H1 (cell line): ENCODE measurements around the gene SLC23A2. TPM values are rescaled to one million over a fixed set of nuclear protein-coding genes. Genes with fewer than 3 reads are reported as not detected.

Source experiments
- CTCF ChIA-PET: fragments of 300-600 bp; sonication (Branson Sonifier 250); formaldehyde crosslinking; loops from one replicate; lab custom pipeline; 2021; ENCODE audit not compliant: partially characterized antibody; lab: Charles Lee
- POLR2A ChIA-PET: fragments of 300-600 bp; sonication (Branson Sonifier 250); formaldehyde crosslinking; loops from one replicate; lab custom pipeline; 2021; ENCODE audit warnings: inconsistent platforms; ENCODE audit not compliant: partially characterized antibody; lab: Charles Lee
- DNase-seq, 2 experiments: peaks; one replicate each; pipeline versions ENCODE4 v3.0.0 to v3.0.0-alpha.2; 2010 to 2022; ENCODE audit warnings: low spot score in 2 of 2, low read depth in 1 of 2, mixed read lengths in 1 of 2
- FAIRE-seq: peaks from 2 replicates; lab custom pipeline; 2011; peaks lifted over from hg19 to GRCh38; lab: Jason Lieb, UNC
- H2AFZ ChIP-seq: 2 replicates; pipeline ENCODE4 v1.8.1; 2012; ENCODE audit warnings: low read length, inconsistent platforms
- H2AK5ac ChIP-seq: 2 replicates; pipeline ENCODE4 v1.6.1; 2013; ENCODE audit warnings: low read depth, low read length
- H2BK120ac ChIP-seq: replicated peaks from 2 replicates; pipeline ENCODE3; 2013; ENCODE audit warnings: low read depth, low read length, inconsistent platforms
- H2BK12ac ChIP-seq: 2 replicates; pipeline ENCODE4 v1.6.1; 2013; ENCODE audit warnings: low read depth, low read length
- H2BK15ac ChIP-seq: 2 replicates; pipeline ENCODE4 v1.6.1; 2013; ENCODE audit warnings: low read length
- H2BK20ac ChIP-seq: 2 replicates; pipeline ENCODE4 v1.6.1; 2013; ENCODE audit warnings: low read length
- H2BK5ac ChIP-seq: 2 replicates; pipeline ENCODE4 v1.6.1; 2013; ENCODE audit warnings: low read depth, low read length
- H3K14ac ChIP-seq: 2 replicates; pipeline ENCODE4 v1.6.1; 2013; ENCODE audit warnings: inconsistent platforms; ENCODE audit not compliant: insufficient read length
- H3K18ac ChIP-seq: 2 replicates; pipeline ENCODE4 v1.6.1; 2013; ENCODE audit warnings: low read length; ENCODE audit errors: extremely low read depth
- H3K23ac ChIP-seq: 2 replicates; pipeline ENCODE4 v1.6.1; 2013; ENCODE audit warnings: inconsistent platforms; ENCODE audit not compliant: insufficient read length
- H3K23me2 ChIP-seq: 2 replicates; pipeline ENCODE4 v1.6.1; 2013; ENCODE audit warnings: low read depth, low read length
- H3K27ac ChIP-seq: 2 replicates; pipeline ENCODE4 v1.6.1; 2011; ENCODE audit warnings: low read depth, low read length, inconsistent platforms
- H3K27me3 ChIP-seq, 4 experiments: replicated peaks in 1 of 4; 1 replicate in 1 of 4; 2 replicates in 3 of 4; pipeline versions ENCODE4 v1.6.1 to v1.8.1; 2011 to 2013; ENCODE audit warnings: low read length in 3 of 4, mild to moderate bottlenecking in 3 of 4, inconsistent platforms in 2 of 4, mixed read lengths in 2 of 4, moderate library complexity in 1 of 4; ENCODE audit not compliant: control insufficient read depth in 3 of 4, insufficient read depth in 3 of 4; ENCODE audit errors: extremely low read depth in 1 of 4
- H3K36me3 ChIP-seq, 4 experiments: 2 replicates each; pipeline versions ENCODE4 v1.6.1 to v1.8.1; 2011 to 2013; ENCODE audit warnings: mild to moderate bottlenecking in 4 of 4, low read length in 3 of 4, moderate library complexity in 2 of 4, control low read depth in 1 of 4, inconsistent platforms in 1 of 4; ENCODE audit not compliant: insufficient read depth in 4 of 4, control insufficient read depth in 2 of 4
- H3K4ac ChIP-seq: replicated peaks from 2 replicates; pipeline ENCODE3; 2013; ENCODE audit warnings: low read length, low read depth, mixed read lengths, inconsistent platforms; ENCODE audit not compliant: insufficient read length
- H3K4me1 ChIP-seq, 4 experiments: replicated peaks in 1 of 4; 1 replicate in 1 of 4; 2 replicates in 3 of 4; pipeline versions ENCODE4 v1.6.1 to v1.8.1; 2011 to 2013; ENCODE audit warnings: low read length in 3 of 4, inconsistent platforms in 2 of 4, mixed read lengths in 1 of 4; ENCODE audit not compliant: insufficient read depth in 4 of 4, control insufficient read depth in 3 of 4
- H3K4me2 ChIP-seq, 2 experiments: 2 replicates each; pipeline versions ENCODE4 v1.6.1 to v1.8.1; 2011 to 2013; ENCODE audit warnings: low read depth in 2 of 2, low read length in 2 of 2, control low read depth in 1 of 2, inconsistent platforms in 1 of 2, mild to moderate bottlenecking in 1 of 2; ENCODE audit not compliant: insufficient read depth in 1 of 2
- H3K4me3 ChIP-seq, 4 experiments: fragments of 200-600, 300-600 bp in 1 of 4; sonication (generic), shearing (Covaris generic), sonication (Bioruptor Twin) in 1 of 4; 2 replicates each; pipeline versions ENCODE4 v1.5.1 to v1.8.1; 2011 to 2016; ENCODE audit warnings: low read length in 4 of 4, low read depth in 3 of 4, control low read depth in 2 of 4, inconsistent platforms in 2 of 4, mild to moderate bottlenecking in 2 of 4, mixed read lengths in 1 of 4, moderate library complexity in 1 of 4; ENCODE audit not compliant: insufficient read depth in 2 of 4; ENCODE audit errors: extremely low read depth in 1 of 4
- H3K56ac ChIP-seq: replicated peaks from 2 replicates; pipeline ENCODE3; 2013; ENCODE audit warnings: low read depth, mild to moderate bottlenecking, mixed read lengths, low read length, inconsistent platforms; ENCODE audit not compliant: insufficient read length
- H3K79me1 ChIP-seq: 2 replicates; pipeline ENCODE4 v1.6.1; 2013; ENCODE audit warnings: low read depth, low read length, control low read depth
- H3K79me2 ChIP-seq, 2 experiments: 2 replicates each; pipeline versions ENCODE4 v1.6.1 to v1.8.1; 2012 to 2013; ENCODE audit warnings: low read length in 2 of 2, mild to moderate bottlenecking in 2 of 2, inconsistent platforms in 1 of 2; ENCODE audit not compliant: insufficient read depth in 2 of 2, control insufficient read depth in 1 of 2
- H3K9ac ChIP-seq, 4 experiments: replicated peaks in 1 of 4; 1 replicate in 1 of 4; 2 replicates in 3 of 4; pipeline versions ENCODE4 v1.6.1 to v1.8.1; 2011 to 2013; ENCODE audit warnings: low read depth in 3 of 4, low read length in 3 of 4, control low read depth in 2 of 4, mild to moderate bottlenecking in 2 of 4, moderate library complexity in 2 of 4, inconsistent platforms in 1 of 4; ENCODE audit errors: extremely low read depth in 1 of 4
- H3K9me3 ChIP-seq, 2 experiments: 2 replicates each; pipeline versions ENCODE4 v1.6.1 to v1.8.1; 2012 to 2013; ENCODE audit warnings: mild to moderate bottlenecking in 2 of 2, moderate library complexity in 2 of 2, control low read depth in 1 of 2, inconsistent platforms in 1 of 2, low read depth in 1 of 2, low read length in 1 of 2, mixed read lengths in 1 of 2; ENCODE audit not compliant: insufficient read depth in 2 of 2
- H4K20me1 ChIP-seq, 2 experiments: replicated peaks in 1 of 2; 2 replicates each; pipeline versions ENCODE3 to v1.8.1; 2011 to 2013; ENCODE audit warnings: inconsistent platforms in 2 of 2, low read length in 2 of 2, mild to moderate bottlenecking in 1 of 2; ENCODE audit not compliant: insufficient read depth in 2 of 2, control insufficient read depth in 1 of 2
- H4K5ac ChIP-seq: 2 replicates; pipeline ENCODE4 v1.6.1; 2013; ENCODE audit warnings: low read length, low read depth, mixed read lengths, inconsistent platforms; ENCODE audit not compliant: insufficient read length
- H4K8ac ChIP-seq: 2 replicates; pipeline ENCODE4 v1.8.0; 2013; ENCODE audit warnings: mild to moderate bottlenecking, moderate library complexity, low read length, inconsistent platforms; ENCODE audit not compliant: insufficient read depth; ENCODE audit errors: extremely low read depth
- H4K91ac ChIP-seq: replicated peaks from 2 replicates; pipeline ENCODE3; 2013; ENCODE audit warnings: low read length, mixed read lengths, inconsistent platforms; ENCODE audit not compliant: insufficient read length
- CBX5 ChIP-seq: fragments of 300-800, 300-1000 bp; sonication (generic); IDR thresholded peaks from 2 replicates; pipeline ENCODE4 v1.7.1; 2016; ENCODE audit warnings: antibody characterized with exemption, low read length, low read depth
- CHD1 ChIP-seq: IDR thresholded peaks from 2 replicates; pipeline ENCODE4 v1.6.1; 2012; ENCODE audit warnings: low read depth, low read length, improper control_type of control experiment
- SIX5 ChIP-seq: IDR thresholded peaks from 2 replicates; pipeline ENCODE4 v1.6.1; 2011; ENCODE audit warnings: mild to moderate bottlenecking, low read depth, low read length
- SP1 ChIP-seq: IDR thresholded peaks from 2 replicates; pipeline ENCODE4 v1.6.1; 2011; ENCODE audit warnings: low read depth, low read length
- WGBS, 2 experiments: shearing (Covaris generic) in 1 of 2; methylation state at CpG; one replicate each; pipeline versions ENCODE4 v1.1.6 to v1.1.7; 2013 to 2015; ENCODE audit warnings: low lambda C conversion rate in 2 of 2, mixed read lengths in 2 of 2, inconsistent platforms in 1 of 2, low coverage in 1 of 2, missing lambda C conversion rate in 1 of 2; ENCODE audit not compliant: insufficient replicate concordance in 2 of 2, insufficient coverage in 1 of 2, insufficient read length in 1 of 2; ENCODE audit errors: extremely low coverage in 1 of 2, missing lambda C conversion rate in 1 of 2; 5-methylcytosine and 5-hydroxymethylcytosine counted together
- polyA plus RNA-seq, 7 experiments: library from polyadenylated mRNA; depleted of rRNA in 3 of 7; stranded (reverse) in 5 of 7; unstranded in 2 of 7; fragments of >200 nt in 5 of 7; fragments of 200-250 nt in 2 of 7; gene quantifications; 1 replicate in 5 of 7; 2 replicates in 1 of 7; 4 replicates in 1 of 7; pipeline versions ENCODE4 v1.2.1 to v1.2.3, GENCODE V29; 2011 to 2013; ENCODE audit warnings: missing spikeins in 2 of 7, mixed read lengths in 2 of 7
- total RNA-seq: library from RNA; stranded (reverse); fragmentation: NEBNext Ultra II Directional; extraction: Animal tissue kit (Norgen Biotek cat#: 25700); gene quantifications from 2 replicates; pipeline ENCODE4 v1.2.1, GENCODE V29; 2021

Gene SLC23A2
- total and polyA plus RNA-seq, 2 of the 8 experiments (the other 6 are each of a cell fraction or from before 2014, with no cell fraction given), result 17.0 to 18.6 TPM

GRCh38 chr20:4904127-4904860 lies 97.0 kb downstream of the SLC23A2 start:
- no peak for TF ChIP-seq SIX5
- TF ChIP-seq CHD1, result no peak
- no peak for TF ChIP-seq SP1
- TF ChIP-seq CBX5, result no peak
- TF ChIP-seq, all 59 proteins: peak for 0
- 90% methylated on average over 4 of the region's 4 CpGs; no CpG with 5 or more reads in 1 of the 2 experiments for WGBS, 2 experiments

More at GRCh38 chr20:4904127-4904860, 97.0 kb downstream of the SLC23A2 start:
- Histone ChIP-seq H3K9me3 (peaks cover 0 to 3% of the 10 kb centered on the region in 2 experiments; a peak in 2 of 4 replicates), H2BK120ac (no peak overlapping the region), H3K79me1 (no peaks in the 10 kb centered on the region), H3K27ac (no peak overlapping the region), H3K23ac (no peak overlapping the region), H2BK15ac (no peak overlapping the region), H3K18ac (no peak overlapping the region), H3K14ac (no peak overlapping the region), H2BK20ac (no peak overlapping the region), H3K79me2 (no peaks in the 10 kb centered on the region), H4K20me1 (no peaks in the 10 kb centered on the region), H3K27me3 (no peaks in the 10 kb centered on the region), H4K5ac (no peak overlapping the region), H3K4me3 (no peak overlapping the region), H3K4ac (no peak overlapping the region), H3K56ac (no peak overlapping the region), H3K36me3 (0 out of 8 replicates have a peak, but pooled peaks cover 0 to 2% (median 0%) of the 10 kb centered on the region in 4 experiments), H2BK5ac (no peak overlapping the region), H4K91ac (no peak overlapping the region), H3K4me1 (no peaks in the 10 kb centered on the region), H2BK12ac (no peak overlapping the region), H3K23me2 (no peaks in the 10 kb centered on the region), H2AK5ac (no peak overlapping the region), H3K9ac (no peak overlapping the region), H2AFZ (no peak overlapping the region), H4K8ac (no peak overlapping the region), H3K4me2 (no peak overlapping the region)
- CTCF ChIA-PET, result interaction anchor here (0.7 to 1.6 kb wide), 3 partner anchors 26 to 46 kb away, joined by 3 to 5 read pairs (median 3); no protein-coding TSS in a partner anchor
- DNase-seq, result no peak
- POLR2A ChIA-PET, result interaction anchor here (1.0 kb wide), 1 partner anchor 158 kb away, joined by 3 read pairs; no protein-coding TSS in a partner anchor
- FAIRE-seq, result no peak
